ENCODE data around the gene ABCF1. TPM values are rescaled to one million over a fixed set of nuclear protein-coding genes. Genes with fewer than 3 reads are reported as not detected.
"Not testable (repeated sequence)": the region's sequence is repeated elsewhere in the genome, so short reads cannot be mapped to it uniquely, and the experiment has no call there.

The ABCF1 gene
- total RNA-seq, 1 experiment from 2014 or later = 53.3 TPM

- 0 out of 2 replicates have a peak overlapping the region, but pooled peaks have one; percentile 2 for H3K27ac ChIP-seq (ENCODE audit: low read depth, low read length)
- peak; percentile 84 for ATAC-seq
- RAD21 ChIA-PET (ENCODE audit: low non-redundant PET in 1 of 2, low total read pairs in 2 of 2, uncharacterized antibody in 2 of 2, unreplicated experiment in 2 of 2) = interaction anchor here (0.6 to 1.4 kb wide), 4 partner anchors 75 to 133 kb away, joined by 3 read pairs; partner anchors contain the start of gene DHX16 (in 1 of the 2)
- H3K4me3 ChIP-seq (replicated peaks in 1 of 2; ENCODE audit: low read depth in 1 of 2, low read length in 2 of 2); H3K4me2 ChIP-seq (ENCODE audit: low read length); H2AFZ ChIP-seq (ENCODE audit: low read depth, low read length, poor library complexity, severe bottlenecking); H4K20me1 ChIP-seq (ENCODE audit: insufficient read depth); H3K9me3 ChIP-seq (ENCODE audit: control insufficient read depth in 1 of 2, insufficient read depth in 1 of 2, low read depth in 1 of 2, low read length in 2 of 2); BruUV-seq (replicated peaks); H3K79me2 ChIP-seq (ENCODE audit: insufficient read depth, low read length); H3K9me2 ChIP-seq (ENCODE audit: insufficient read depth); H3K9ac ChIP-seq (ENCODE audit: low read length); H3K27me3 ChIP-seq (ENCODE audit: insufficient read depth, low read length): not testable (repeated sequence)
- DNase-seq (ENCODE audit: low read depth, low spot score) = peak; percentile 66
- peaks cover 9 to 27% of the 10 kb centered on the region in 2 experiments for H3K36me3 ChIP-seq (ENCODE audit: control insufficient read depth in 1 of 2, insufficient read depth in 2 of 2, low read length in 2 of 2)
- peak; percentile 48; the same call in 1 of the 2 replicates for TF ChIP-seq EGR1 (IDR thresholded peaks at IDR 0.05; ENCODE audit: low read depth)
- TF ChIP-seq ZFX (IDR thresholded peaks at IDR 0.05) = peak; percentile 41; the same call in 1 of the 2 replicates
- peak; percentile 35; the same call in 1 of the 2 replicates for TF ChIP-seq POLR2AphosphoS5 (IDR thresholded peaks at IDR 0.05; ENCODE audit: low read depth, low read length)
- TF ChIP-seq, protein P1, sequence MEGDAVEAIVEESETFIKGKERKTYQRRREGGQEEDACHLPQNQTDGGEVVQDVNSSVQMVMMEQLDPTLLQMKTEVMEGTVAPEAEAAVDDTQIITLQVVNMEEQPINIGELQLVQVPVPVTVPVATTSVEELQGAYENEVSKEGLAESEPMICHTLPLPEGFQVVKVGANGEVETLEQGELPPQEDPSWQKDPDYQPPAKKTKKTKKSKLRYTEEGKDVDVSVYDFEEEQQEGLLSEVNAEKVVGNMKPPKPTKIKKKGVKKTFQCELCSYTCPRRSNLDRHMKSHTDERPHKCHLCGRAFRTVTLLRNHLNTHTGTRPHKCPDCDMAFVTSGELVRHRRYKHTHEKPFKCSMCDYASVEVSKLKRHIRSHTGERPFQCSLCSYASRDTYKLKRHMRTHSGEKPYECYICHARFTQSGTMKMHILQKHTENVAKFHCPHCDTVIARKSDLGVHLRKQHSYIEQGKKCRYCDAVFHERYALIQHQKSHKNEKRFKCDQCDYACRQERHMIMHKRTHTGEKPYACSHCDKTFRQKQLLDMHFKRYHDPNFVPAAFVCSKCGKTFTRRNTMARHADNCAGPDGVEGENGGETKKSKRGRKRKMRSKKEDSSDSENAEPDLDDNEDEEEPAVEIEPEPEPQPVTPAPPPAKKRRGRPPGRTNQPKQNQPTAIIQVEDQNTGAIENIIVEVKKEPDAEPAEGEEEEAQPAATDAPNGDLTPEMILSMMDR (IDR thresholded peaks at IDR 0.05 in 2 of 3, conservative IDR thresholded peaks at IDR 0.05 in 1 of 3; ENCODE audit: borderline replicate concordance in 1 of 3, insufficient read depth in 1 of 3, low read depth in 2 of 3, low read length in 2 of 3) = peak; percentile 68 to 80 (median 77)
- peak; percentile 62 for TF ChIP-seq RAD21 (IDR thresholded peaks at IDR 0.05; ENCODE audit: low read depth)
- POLR2A ChIA-PET = interaction anchor here (0.6 to 4.2 kb wide), 12 partner anchors 8 to 517 kb away, joined by 3 to 28 read pairs (median 4); partner anchors contain the start of genes ABCF1, MDC1 and PSORS1C1
- CTCF ChIA-PET = interaction anchor here (0.8 to 3.5 kb wide), 12 partner anchors 10 to 144 kb away, joined by 3 to 21 read pairs (median 4); partner anchors contain the start of genes ABCF1 and PRR3
- intact Hi-C loops (cut with micrococcal nuclease) = loop anchor here (1.0 to 5.0 kb wide), 3 partner anchors 56 to 135 kb away; no protein-coding TSS in a partner anchor
- H3K4me1 ChIP-seq (ENCODE audit: control insufficient read depth in 1 of 2, insufficient read depth in 2 of 2, low read length in 2 of 2) = peaks cover 0 to 14% of the 10 kb centered on the region in 2 experiments; a peak in 2 of 4 replicates
Measured at GRCh38 chr6:30597315-30598144, 26.3 kb downstream of the ABCF1 start.

Data from HCT116 (cell line).